ENCODE results near the gene FAM83B.

Gene FAM83B

GRCh38 chr6:54981276-54981609, 134.7 kb downstream of the FAM83B start:
- no peak for DNase-seq

DNA sequence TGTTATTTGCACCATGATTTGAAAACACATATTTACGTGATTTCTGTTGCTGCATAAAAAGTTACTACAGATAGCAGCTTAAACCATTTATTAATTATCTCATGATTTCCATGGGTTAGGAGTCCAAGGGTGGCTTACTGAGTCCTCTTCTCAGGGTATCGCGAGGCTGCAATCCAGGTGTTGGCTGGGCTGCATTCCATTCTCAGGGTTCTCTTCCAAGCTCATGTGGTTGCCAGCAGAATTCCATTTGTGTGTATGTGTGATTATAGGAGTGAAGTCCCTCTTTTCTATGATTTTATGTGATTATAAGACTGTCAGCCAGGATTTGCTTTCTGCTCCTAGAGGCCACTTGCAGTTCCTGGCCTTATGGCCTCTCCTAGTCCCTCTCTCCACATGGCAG, 135.1 kb downstream of the FAM83B start:
- no peak for DNase-seq

- no peak for DNase-seq
These were observed 141.2 kb downstream of the FAM83B start for GRCh38 chr6:54987633-54988290.

DNA sequence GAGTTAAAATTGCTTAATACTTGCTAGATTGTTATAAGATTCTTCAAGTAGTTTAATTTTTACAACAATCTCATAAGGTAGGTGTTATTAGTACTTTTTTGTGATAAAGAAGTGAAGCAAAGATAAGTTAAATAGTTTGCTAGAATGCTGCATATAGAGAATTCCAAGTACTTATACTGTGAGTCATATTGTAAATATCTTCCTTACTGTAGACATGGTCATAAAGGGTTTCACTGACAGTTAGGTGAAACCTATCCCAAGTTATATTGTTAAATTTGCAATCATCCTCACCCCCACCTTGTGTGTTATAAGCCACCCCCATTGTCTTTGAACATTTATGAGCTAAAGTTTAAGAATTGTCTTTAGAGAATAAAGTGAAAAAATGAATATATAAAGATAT, 142.0 kb downstream of the FAM83B start:
- DNase-seq, result no peak

DNA sequence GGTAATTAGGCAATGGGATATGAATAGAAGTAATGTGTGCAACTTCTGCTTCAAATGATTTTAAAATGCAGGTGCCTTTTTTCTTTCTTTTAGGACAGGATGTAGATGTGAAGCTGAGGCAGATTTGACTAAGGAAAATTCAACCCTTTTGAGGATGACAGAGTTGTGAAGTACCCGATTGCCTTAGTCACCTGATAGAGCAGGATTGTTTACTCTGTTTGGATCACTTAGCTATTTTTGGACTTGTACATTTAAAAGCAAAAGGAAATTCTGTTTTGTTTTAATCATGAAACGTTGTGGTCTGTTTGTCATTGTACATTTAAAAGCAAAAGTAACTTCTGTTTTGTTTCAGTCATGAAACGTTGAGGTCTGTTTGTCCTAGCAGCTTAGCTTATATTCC, 143.4 kb downstream of the FAM83B start:
- DNase-seq, result no peak

Measured in NCI-H1105 (cell line).